ENCODE results near the gene DMD.
"Not testable (repeated sequence)": the region's sequence is repeated elsewhere in the genome, so short reads cannot be mapped to it uniquely, and the experiment has no call there.

DMD gene

GRCh38 chrX:32024072-32024471 is 1187.3 kb downstream of the DMD start:
- DNase-seq (ENCODE audit: low spot score) = no peak

GRCh38 chrX:32016195-32016594 is 1195.2 kb downstream of the DMD start:
- no peak for DNase-seq (ENCODE audit: low spot score)

GRCh38 chrX:32010948-32011347 is 1200.4 kb downstream of the DMD start:
- no peak for DNase-seq (ENCODE audit: low spot score)

GRCh38 chrX:32010212-32010611 is 1201.1 kb downstream of the DMD start:
- DNase-seq (ENCODE audit: low spot score) = no peak

GRCh38 chrX:31993637-31994036 is 1217.7 kb downstream of the DMD start:
- no peak for DNase-seq (ENCODE audit: low spot score)

DNA sequence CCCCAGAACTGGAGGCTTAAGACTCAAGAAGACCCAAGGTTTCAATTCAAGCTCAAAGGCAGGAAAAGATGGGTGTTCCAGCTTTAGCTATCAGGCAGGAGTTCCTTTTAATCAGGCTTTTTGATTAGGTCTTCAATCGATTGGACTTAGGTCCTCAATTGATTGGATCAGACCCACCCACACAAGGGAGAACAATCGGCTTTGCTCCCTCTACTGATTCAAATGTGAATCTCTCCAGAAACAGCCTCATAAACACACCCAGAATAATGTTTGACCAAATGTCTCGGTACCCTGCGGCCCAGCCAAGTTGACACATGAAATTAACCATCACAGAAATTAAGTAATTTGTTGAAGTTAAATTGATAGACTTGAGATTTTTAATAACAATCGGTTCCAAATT is 1222.4 kb downstream of the DMD start:
- no peak for DNase-seq (ENCODE audit: low spot score)

- DNase-seq (ENCODE audit: low spot score) = no peak
Measured at GRCh38 chrX:31981546-31982062, 1229.7 kb downstream of the DMD start.

DNA sequence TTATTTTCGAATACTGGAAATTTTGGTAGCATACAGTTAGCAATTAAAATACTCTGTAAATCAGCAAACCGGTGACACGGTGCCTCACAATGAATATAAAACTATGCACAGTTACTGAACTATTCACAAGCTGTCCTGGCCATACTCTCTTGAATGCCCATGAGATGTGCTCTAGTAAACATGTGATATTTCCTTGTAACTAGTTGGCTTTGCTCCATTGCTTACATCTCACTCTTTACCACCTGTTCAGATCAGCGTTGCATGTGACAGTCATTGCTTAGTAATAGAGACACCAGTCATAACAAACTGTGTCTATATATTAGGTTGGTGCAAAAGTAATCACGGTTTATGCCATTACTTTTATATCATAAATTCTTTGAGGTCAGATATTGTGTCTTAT is 1241.6 kb downstream of the DMD start:
- no peak for DNase-seq (ENCODE audit: low spot score)

GRCh38 chrX:31962256-31962655 is 1249.1 kb downstream of the DMD start:
- DNase-seq (ENCODE audit: low spot score) = no peak

DNA sequence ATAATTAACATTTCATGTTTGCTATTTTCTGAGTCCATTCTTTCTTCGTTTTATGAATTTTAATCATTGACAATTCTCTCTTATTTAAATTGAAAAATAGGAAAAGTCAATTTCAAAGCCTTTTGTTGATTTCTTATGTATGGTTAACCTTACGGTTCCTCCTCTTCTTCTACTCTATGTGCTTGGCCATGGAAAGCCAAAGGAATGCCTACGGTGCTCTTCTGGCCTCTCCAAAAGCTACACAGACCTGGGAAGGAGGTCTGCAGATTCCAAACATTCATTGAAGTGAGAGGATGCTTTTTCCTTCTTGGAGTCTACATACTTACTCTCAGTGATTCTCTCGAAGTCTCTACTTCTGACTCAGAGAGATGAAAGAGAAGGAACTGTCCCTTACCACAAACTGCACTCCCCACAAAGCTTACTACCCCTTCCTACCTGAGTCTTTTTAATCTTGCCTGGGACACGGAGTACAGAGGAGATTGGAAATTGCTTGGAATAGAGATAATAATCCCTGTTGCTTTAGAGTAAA is 1276.4 kb downstream of the DMD start:
- DNase-seq (ENCODE audit: low spot score) = no peak

- DNase-seq (ENCODE audit: low spot score) = no peak
Measured at GRCh38 chrX:31934015-31934414, 1277.3 kb downstream of the DMD start.

DNA sequence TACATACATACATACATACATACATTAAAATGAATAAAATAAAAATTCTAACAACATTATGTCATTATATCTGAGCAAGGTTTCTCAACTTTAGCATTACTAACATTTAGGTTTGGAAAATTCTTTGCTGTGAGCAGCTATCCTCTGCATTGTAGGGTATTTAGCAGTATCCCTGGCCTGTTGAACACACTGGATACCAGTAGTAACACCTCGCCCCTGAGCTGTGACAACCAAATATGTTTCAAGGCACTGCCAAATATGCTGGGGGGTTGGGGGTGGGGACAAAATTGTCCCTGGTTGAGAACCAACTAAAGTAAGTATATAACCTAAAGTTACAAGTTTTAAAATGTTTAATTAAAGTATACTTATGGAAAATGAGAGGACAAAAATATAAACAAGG is 1278.6 kb downstream of the DMD start:
- DNase-seq (ENCODE audit: low spot score) = no peak

DNA sequence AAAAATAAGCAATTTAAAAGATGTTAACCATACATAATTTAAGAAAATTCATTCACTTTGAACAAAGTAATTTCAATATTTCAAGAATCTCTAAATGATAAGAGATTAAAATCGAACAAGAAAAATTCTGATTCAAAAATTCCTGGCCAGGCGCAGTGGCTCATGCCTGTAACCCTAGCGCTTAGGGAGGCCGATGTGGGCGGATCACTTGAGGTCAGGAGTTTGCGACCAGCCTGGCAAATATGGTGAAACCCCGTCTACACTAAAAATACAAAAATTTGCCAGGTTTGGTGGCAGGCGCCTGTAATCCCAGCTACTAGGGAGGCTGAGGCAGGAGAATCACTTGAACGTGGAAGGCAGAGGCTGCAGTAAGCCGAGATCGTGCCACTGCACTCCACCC is 1279.0 kb downstream of the DMD start:
- DNase-seq (ENCODE audit: low spot score) = not testable (repeated sequence)

- peak; percentile 4 for DNase-seq (ENCODE audit: low spot score)
Measured at GRCh38 chrX:31931225-31931624, 1280.1 kb downstream of the DMD start.

DNA sequence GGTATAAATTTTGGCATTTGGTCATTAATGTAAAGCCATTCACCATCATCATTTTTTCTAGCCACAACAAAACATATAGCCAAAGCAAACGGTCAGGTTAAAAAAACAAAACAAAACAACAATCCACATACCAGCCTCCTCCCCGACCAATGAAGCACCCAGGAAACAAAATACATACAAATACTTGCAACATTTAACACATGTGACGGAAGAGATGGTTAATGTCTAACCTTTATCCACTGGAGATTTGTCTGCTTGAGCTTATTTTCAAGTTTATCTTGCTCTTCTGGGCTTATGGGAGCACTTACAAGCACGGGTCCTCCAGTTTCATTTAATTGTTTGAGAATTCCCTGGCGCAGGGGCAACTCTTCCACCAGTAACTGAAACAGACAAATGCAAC is 1282.0 kb downstream of the DMD start:
- DNase-seq (ENCODE audit: low spot score) = no peak

GRCh38 chrX:31921236-31921635 is 1290.1 kb downstream of the DMD start:
- DNase-seq (ENCODE audit: low spot score) = no peak

- DNase-seq (ENCODE audit: low spot score) = no peak
Measured at GRCh38 chrX:31909850-31910572, 1301.3 kb downstream of the DMD start.

- DNase-seq (ENCODE audit: low spot score) = no peak
Measured at GRCh38 chrX:31894152-31894551, 1317.2 kb downstream of the DMD start.

GRCh38 chrX:31893525-31893924 is 1317.8 kb downstream of the DMD start:
- no peak for DNase-seq (ENCODE audit: low spot score)

- DNase-seq (ENCODE audit: low spot score) = no peak
Measured at GRCh38 chrX:31889088-31889487, 1322.3 kb downstream of the DMD start.

DNA sequence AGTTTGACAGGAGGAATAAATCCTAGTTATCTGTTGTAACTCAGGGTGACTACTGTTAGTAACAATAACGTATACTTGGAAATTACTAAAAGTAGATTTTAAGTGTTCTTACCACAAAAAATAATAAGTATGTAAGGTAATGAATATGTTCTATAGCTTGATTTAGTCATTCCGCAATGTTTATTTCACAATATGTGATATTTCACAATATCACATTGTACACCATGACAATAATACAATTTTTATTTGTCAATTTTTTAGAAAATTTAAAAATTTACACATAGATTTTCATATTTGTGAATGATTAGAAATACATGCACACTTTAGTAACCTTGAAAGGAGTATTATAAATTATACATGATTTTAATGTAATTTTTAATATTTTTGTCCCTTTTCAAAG is 1326.8 kb downstream of the DMD start:
- no peak for DNase-seq (ENCODE audit: low spot score)

DNA sequence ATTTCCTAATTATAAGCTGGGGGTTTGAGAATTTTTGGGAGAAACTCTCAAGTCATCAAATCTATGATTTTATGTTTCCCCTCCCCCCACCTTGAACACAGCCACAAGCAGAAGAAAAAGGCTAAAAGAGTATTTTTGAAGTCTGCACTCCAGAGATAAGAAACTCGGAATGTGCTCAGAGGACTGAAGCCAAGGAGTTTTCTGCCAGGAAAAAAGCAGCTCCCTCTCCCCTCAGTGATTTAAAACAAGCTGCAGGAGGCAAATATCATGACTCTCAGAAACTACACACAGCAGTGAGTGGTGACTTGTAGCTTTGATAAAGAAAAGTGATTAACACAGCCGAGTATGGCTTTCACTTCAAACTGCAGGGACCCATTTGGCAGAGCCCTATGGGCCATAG is 1339.3 kb downstream of the DMD start:
- DNase-seq (ENCODE audit: low spot score) = no peak

GRCh38 chrX:31870267-31870666 is 1341.1 kb downstream of the DMD start:
- no peak for DNase-seq (ENCODE audit: low spot score)

- DNase-seq (ENCODE audit: low spot score) = no peak
Measured at GRCh38 chrX:31860686-31861085, 1350.7 kb downstream of the DMD start.
